Tibial nerve (tissue), 4 donors: ENCODE data around the gene HIKESHI. TPM values are rescaled to one million over a fixed set of nuclear protein-coding genes. Genes with fewer than 3 reads are reported as not detected.

Experiments
- DNase-seq, 2 donors: peaks; one replicate each; pipeline ENCODE4 v3.0.0-alpha.2; 2019; ENCODE audit warnings: low spot score in 2 of 2
- H3K27ac ChIP-seq, 4 donors: fragments of 200-600 bp; sonication (generic) in 3 of 4; one replicate each; pipeline ENCODE4 v1.5.1; 2017 to 2019; ENCODE audit warnings: mild to moderate bottlenecking in 1 of 4
- H3K27me3 ChIP-seq, 2 donors: fragments of 200-600 bp; sonication (generic) in 1 of 2; one replicate each; pipeline versions ENCODE4 v1.5.1 to v1.6.0; 2017 to 2019
- H3K36me3 ChIP-seq, 3 donors: fragments of 200-600 bp; sonication (generic); one replicate each; pipeline ENCODE4 v1.5.1; 2018 to 2019
- H3K4me1 ChIP-seq, 4 donors: fragments of 200-600 bp; sonication (generic) in 3 of 4; one replicate each; pipeline ENCODE4 v1.5.1; 2017 to 2019
- H3K4me3 ChIP-seq, 4 donors: fragments of 200-600 bp; sonication (generic) in 3 of 4; one replicate each; pipeline ENCODE4 v1.5.1; 2017 to 2019; ENCODE audit warnings: mild to moderate bottlenecking in 1 of 4, moderate library complexity in 1 of 4
- H3K9me3 ChIP-seq, 4 donors: fragments of 200-600 bp; sonication (generic) in 3 of 4; one replicate each; pipeline ENCODE4 v1.5.1; 2017 to 2019
- EP300 ChIP-seq, 2 donors: sonication (generic); formaldehyde crosslinking; IDR thresholded peaks; one replicate each; pipeline ENCODE4 v1.6.1; 2017; ENCODE audit warnings: antibody characterized with exemption in 2 of 2, mild to moderate bottlenecking in 1 of 2
- POLR2A ChIP-seq, 2 donors: fragments of 450-650 bp; IDR thresholded peaks; one replicate each; pipeline ENCODE4 v1.6.1; 2017; ENCODE audit warnings: antibody characterized with exemption in 2 of 2, mild to moderate bottlenecking in 2 of 2, moderate library complexity in 2 of 2
- WGBS, 2 donors: methylation state at CpG; one replicate each; pipeline ENCODE4 v1.1.5; 2018; 5-methylcytosine and 5-hydroxymethylcytosine counted together
- total RNA-seq, 4 donors: library from RNA; depleted of rRNA; stranded (reverse); fragments of >200 nt; gene quantifications; one replicate each; pipeline ENCODE4 v1.1.0, GENCODE V29; 2016
- TF ChIP-seq, protein P1 (sequence below), 5 experiments: fragments of 200-600 bp in 3 of 5; fragments of 450-650 bp in 2 of 5; sonication (generic) in 3 of 5; IDR thresholded peaks; one replicate each; pipeline ENCODE4 v1.5.1; 2016 to 2019; ENCODE audit warnings: antibody characterized with exemption in 5 of 5, mild to moderate bottlenecking in 3 of 5, moderate library complexity in 2 of 5

HIKESHI gene
- total RNA-seq, 4 donors from 2014 or later, result 31.2 to 40.6 (median 33.4) TPM

DNA sequence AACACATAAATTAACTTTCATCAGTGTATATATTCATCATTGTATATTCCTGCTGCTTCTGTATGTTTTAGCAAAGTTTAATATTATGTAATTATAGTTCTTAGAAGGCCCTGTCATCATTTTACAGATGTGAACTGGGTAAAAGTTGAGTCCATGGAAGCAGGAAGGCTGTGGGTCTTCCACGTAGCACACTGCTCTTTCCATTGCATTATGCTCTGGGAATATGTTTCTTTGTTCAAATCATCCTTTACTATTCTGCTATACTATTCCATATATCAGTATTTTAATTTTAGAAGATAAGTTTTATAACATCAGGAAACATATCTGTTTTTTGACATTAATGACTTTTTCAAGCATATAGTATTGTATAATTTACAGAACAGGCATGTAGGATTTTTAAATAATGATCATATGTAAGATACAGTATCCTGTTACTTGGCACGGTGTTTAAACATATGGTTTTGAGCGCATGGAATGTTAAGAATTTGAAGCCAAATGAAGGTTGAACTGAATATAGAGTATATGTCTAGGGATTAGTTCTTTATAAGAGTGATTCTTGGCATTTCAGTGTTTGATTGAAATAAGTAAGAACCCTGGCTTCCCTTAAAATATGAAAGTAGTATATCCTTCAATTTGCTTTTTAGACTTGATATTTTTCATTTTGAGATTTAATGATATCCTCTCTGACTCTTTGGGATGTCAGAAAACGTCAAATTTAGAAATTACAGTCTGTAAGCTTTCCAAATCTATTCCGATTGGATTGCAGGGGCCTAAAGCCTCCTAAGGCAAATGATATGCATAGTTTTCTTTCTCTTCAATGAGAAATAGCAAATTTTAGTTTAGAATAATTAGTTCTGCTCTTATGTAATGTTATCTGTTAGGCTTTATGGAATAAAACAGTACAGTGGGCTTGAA lies 81.3 kb downstream of the HIKESHI start:
- WGBS, 2 donors, result 71 to 74% methylated on average over 5 of the region's 5 CpGs

DNA sequence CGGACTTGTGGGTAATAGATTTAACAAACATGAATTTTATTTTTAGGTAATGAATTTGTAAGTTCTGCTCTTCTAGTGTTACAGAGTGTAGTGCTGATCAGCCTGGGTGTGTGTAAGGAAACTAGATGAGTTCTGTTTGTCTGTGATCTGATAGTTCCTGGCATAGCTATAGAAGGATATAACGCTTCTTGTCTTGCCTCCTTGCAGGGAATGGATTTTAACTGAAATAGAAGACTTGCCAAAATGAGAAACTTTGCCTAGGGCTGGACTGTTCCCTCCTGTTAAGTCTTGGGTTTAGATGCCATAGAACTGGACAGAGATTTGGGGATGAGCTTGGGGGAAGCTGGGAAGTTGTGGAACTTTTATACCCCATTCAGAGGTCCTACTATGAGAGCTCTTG lies 84.2 kb downstream of the HIKESHI start:
- TF ChIP-seq POLR2A (IDR thresholded peaks at IDR 0.05) (no peak), EP300 (IDR thresholded peaks at IDR 0.05) (no peak)
- TF ChIP-seq, protein P1, sequence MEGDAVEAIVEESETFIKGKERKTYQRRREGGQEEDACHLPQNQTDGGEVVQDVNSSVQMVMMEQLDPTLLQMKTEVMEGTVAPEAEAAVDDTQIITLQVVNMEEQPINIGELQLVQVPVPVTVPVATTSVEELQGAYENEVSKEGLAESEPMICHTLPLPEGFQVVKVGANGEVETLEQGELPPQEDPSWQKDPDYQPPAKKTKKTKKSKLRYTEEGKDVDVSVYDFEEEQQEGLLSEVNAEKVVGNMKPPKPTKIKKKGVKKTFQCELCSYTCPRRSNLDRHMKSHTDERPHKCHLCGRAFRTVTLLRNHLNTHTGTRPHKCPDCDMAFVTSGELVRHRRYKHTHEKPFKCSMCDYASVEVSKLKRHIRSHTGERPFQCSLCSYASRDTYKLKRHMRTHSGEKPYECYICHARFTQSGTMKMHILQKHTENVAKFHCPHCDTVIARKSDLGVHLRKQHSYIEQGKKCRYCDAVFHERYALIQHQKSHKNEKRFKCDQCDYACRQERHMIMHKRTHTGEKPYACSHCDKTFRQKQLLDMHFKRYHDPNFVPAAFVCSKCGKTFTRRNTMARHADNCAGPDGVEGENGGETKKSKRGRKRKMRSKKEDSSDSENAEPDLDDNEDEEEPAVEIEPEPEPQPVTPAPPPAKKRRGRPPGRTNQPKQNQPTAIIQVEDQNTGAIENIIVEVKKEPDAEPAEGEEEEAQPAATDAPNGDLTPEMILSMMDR (IDR thresholded peaks at IDR 0.05), result no peak
- no peak overlapping the region for H3K4me3 ChIP-seq
- no peaks in the 10 kb centered on the region for H3K9me3 ChIP-seq
- H3K4me1 ChIP-seq, result no peaks in the 10 kb centered on the region
- H3K27me3 ChIP-seq, result no peaks in the 10 kb centered on the region
- DNase-seq, result no peak
- 94 to 100% methylated on average over 2 of the region's 2 CpGs for WGBS, 2 donors
- no peaks in the 10 kb centered on the region for H3K36me3 ChIP-seq
- no peak overlapping the region for H3K27ac ChIP-seq

More for the DNA sequence above, 81.3 kb downstream of the HIKESHI start:
- H3K27me3 ChIP-seq, result no peaks in the 10 kb centered on the region
- no peaks in the 10 kb centered on the region for H3K4me1 ChIP-seq
- H3K4me3 ChIP-seq, result no peak overlapping the region
- no peaks in the 10 kb centered on the region for H3K36me3 ChIP-seq
- H3K9me3 ChIP-seq, result no peaks in the 10 kb centered on the region
- TF ChIP-seq EP300 (IDR thresholded peaks at IDR 0.05) (no peak), POLR2A (IDR thresholded peaks at IDR 0.05) (no peak)
- TF ChIP-seq, protein P1 (IDR thresholded peaks at IDR 0.05), result no peak
- H3K27ac ChIP-seq, result no peak overlapping the region
- no peak for DNase-seq

DNA sequence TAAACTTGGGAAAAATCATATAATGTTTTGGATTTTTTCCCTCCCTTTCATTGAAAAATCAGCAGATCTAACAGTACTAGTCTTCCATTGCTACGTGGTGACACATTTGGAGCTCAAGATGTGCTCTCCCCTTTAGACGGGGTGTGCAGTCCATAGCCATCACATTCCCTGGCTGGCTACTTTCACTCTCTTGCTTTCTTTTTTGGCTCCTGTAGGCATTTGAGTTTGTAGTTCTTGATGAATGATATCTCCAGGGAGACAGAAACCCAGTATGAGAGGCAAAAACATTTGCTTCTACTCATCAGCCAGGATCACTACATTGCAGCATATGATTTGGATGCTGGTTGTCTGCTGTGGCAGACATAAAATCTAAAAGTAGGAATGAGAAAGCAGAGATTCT lies 84.7 kb downstream of the HIKESHI start:
- Histone ChIP-seq H3K27ac (no peak overlapping the region), H3K4me3 (no peak overlapping the region), H3K9me3 (no peaks in the 10 kb centered on the region), H3K4me1 (no peaks in the 10 kb centered on the region), H3K27me3 (no peaks in the 10 kb centered on the region), H3K36me3 (no peaks in the 10 kb centered on the region)
- DNase-seq, result no peak
- TF ChIP-seq, protein P1 (IDR thresholded peaks at IDR 0.05), result no peak
- no peak for TF ChIP-seq POLR2A (IDR thresholded peaks at IDR 0.05)
- no peak for TF ChIP-seq EP300 (IDR thresholded peaks at IDR 0.05)
- 76 to 82% methylated on average over 2 of the region's 2 CpGs for WGBS, 2 donors

DNA sequence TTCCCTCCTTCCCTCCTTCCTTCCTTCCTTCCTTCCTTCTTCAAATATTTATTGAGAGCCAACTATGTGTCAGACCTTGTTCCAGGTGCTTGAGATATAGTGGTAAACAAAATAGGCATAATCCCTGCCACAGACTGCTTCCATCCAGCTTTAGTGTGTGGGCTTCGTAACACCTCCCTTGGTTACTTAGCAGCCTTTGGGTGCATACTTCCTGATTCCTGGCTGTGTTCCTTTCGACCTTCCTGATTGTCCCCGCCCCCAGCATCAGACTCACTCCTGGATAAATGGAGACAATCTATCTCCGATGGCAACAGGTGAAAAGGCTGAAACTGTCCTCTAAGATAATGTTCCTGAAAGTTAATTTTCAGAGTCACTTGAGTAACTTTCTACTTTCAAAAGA lies 86.2 kb downstream of the HIKESHI start:
- H3K4me1 ChIP-seq, result no peaks in the 10 kb centered on the region
- no peak overlapping the region for H3K27ac ChIP-seq
- H3K36me3 ChIP-seq, result no peaks in the 10 kb centered on the region
- no peak overlapping the region for H3K4me3 ChIP-seq
- WGBS, 2 donors, result 64 to 65% methylated on average over 4 of the region's 4 CpGs
- no peaks in the 10 kb centered on the region for H3K9me3 ChIP-seq
- no peak for DNase-seq
- H3K27me3 ChIP-seq, result no peaks in the 10 kb centered on the region
- TF ChIP-seq, protein P1 (IDR thresholded peaks at IDR 0.05), result no peak
- TF ChIP-seq EP300 (IDR thresholded peaks at IDR 0.05) (no peak), POLR2A (IDR thresholded peaks at IDR 0.05) (no peak)

DNA sequence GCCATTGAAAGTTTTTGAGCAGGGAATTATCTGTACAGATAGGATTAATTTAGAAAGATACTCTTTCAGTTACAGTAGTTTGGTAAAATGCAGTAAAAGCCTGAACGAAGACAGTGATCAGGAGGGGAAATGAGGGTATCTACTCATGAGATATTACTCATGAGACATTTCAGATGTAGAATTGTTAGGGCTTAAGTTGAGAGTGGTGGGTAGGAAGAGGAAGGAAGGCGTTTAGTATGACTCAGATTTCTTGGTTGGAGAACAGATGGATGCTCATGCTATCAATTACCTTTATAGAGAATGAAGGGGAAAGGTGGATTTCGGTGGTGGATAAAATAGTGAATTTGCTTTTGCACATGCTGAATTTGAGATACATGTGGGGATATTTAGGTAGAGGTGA lies 88.4 kb downstream of the HIKESHI start:
- WGBS, 2 donors, result 91 to 92% methylated on average over 3 of the region's 3 CpGs
- Histone ChIP-seq H3K27me3 (no peaks in the 10 kb centered on the region), H3K36me3 (no peaks in the 10 kb centered on the region), H3K27ac (no peak overlapping the region), H3K4me3 (no peak overlapping the region), H3K4me1 (peaks cover 0 to 13% (median 0%) of the 10 kb centered on the region in 4 donors), H3K9me3 (no peaks in the 10 kb centered on the region)
- no peak for DNase-seq
- TF ChIP-seq, protein P1 (IDR thresholded peaks at IDR 0.05), result no peak
